ENCODE data around the gene TMEM170A.

TMEM170A gene

GRCh38 chr16:75476817-75477216 lies 12.3 kb upstream of the TMEM170A start:
- Histone ChIP-seq H2AFZ (ENCODE audit: low read depth, low read length) (no peak overlapping the region; the same call in 1 of the 2 replicates), H3K79me2 (ENCODE audit: insufficient read depth, low read length) (no peaks in the 10 kb centered on the region), H4K20me1 (ENCODE audit: insufficient read depth, low read length) (no peaks in the 10 kb centered on the region), H3K9me3 (ENCODE audit: insufficient read depth, low read length, severe bottlenecking) (no peaks in the 10 kb centered on the region), H3K9ac (ENCODE audit: low read depth, low read length) (no peak overlapping the region), H3K4me2 (ENCODE audit: insufficient read depth, low read length) (no peak overlapping the region), H3K4me1 (ENCODE audit: insufficient read depth, low read length) (no peaks in the 10 kb centered on the region), H3K36me3 (ENCODE audit: insufficient read depth, low read length) (no peaks in the 10 kb centered on the region), H3K27me3 (ENCODE audit: insufficient read depth, low read length, poor library complexity) (no peaks in the 10 kb centered on the region), H3K4me3 (ENCODE audit: low read depth in 1 of 2, low read length in 2 of 2) (no peak overlapping the region), H3K27ac (ENCODE audit: low read length) (no peak overlapping the region)
- ATAC-seq (ENCODE audit: insufficient read depth, low read depth) (no peak), DNase-seq (no peak)
- TF ChIP-seq CTCF (IDR thresholded peaks at IDR 0.05; ENCODE audit: borderline replicate concordance, extremely low read depth, low read length, poor library complexity, severe bottlenecking) (no peak), EZH2 (IDR thresholded peaks at IDR 0.05; ENCODE audit: borderline replicate concordance, low read depth, low read length, severe bottlenecking) (no peak)

- Histone ChIP-seq H3K79me2 (ENCODE audit: insufficient read depth, low read length) (no peaks in the 10 kb centered on the region), H3K27ac (ENCODE audit: low read length) (no peak overlapping the region), H3K4me3 (ENCODE audit: low read depth in 1 of 2, low read length in 2 of 2) (no peak overlapping the region), H3K9me3 (ENCODE audit: insufficient read depth, low read length, severe bottlenecking) (no peaks in the 10 kb centered on the region), H3K36me3 (ENCODE audit: insufficient read depth, low read length) (no peaks in the 10 kb centered on the region), H3K9ac (ENCODE audit: low read depth, low read length) (no peak overlapping the region), H2AFZ (ENCODE audit: low read depth, low read length) (no peak overlapping the region), H4K20me1 (ENCODE audit: insufficient read depth, low read length) (no peaks in the 10 kb centered on the region), H3K4me2 (ENCODE audit: insufficient read depth, low read length) (no peak overlapping the region), H3K27me3 (ENCODE audit: insufficient read depth, low read length, poor library complexity) (no peaks in the 10 kb centered on the region), H3K4me1 (ENCODE audit: insufficient read depth, low read length) (no peaks in the 10 kb centered on the region)
- DNase-seq (no peak), ATAC-seq (ENCODE audit: insufficient read depth, low read depth) (no peak)
- TF ChIP-seq CTCF (IDR thresholded peaks at IDR 0.05; ENCODE audit: borderline replicate concordance, extremely low read depth, low read length, poor library complexity, severe bottlenecking) = no peak
- no peak for TF ChIP-seq EZH2 (IDR thresholded peaks at IDR 0.05; ENCODE audit: borderline replicate concordance, low read depth, low read length, severe bottlenecking)
These were observed 10.9 kb upstream of the TMEM170A start for GRCh38 chr16:75475420-75475847.

- Histone ChIP-seq H3K4me3 (ENCODE audit: low read depth in 1 of 2, low read length in 2 of 2) (no peak overlapping the region), H3K4me1 (ENCODE audit: insufficient read depth, low read length) (no peaks in the 10 kb centered on the region), H3K36me3 (ENCODE audit: insufficient read depth, low read length) (no peaks in the 10 kb centered on the region), H4K20me1 (ENCODE audit: insufficient read depth, low read length) (no peaks in the 10 kb centered on the region), H3K4me2 (ENCODE audit: insufficient read depth, low read length) (no peak overlapping the region), H3K27ac (ENCODE audit: low read length) (no peak overlapping the region), H3K79me2 (ENCODE audit: insufficient read depth, low read length) (no peaks in the 10 kb centered on the region), H2AFZ (ENCODE audit: low read depth, low read length) (no peak overlapping the region), H3K9me3 (ENCODE audit: insufficient read depth, low read length, severe bottlenecking) (no peaks in the 10 kb centered on the region), H3K9ac (ENCODE audit: low read depth, low read length) (no peak overlapping the region), H3K27me3 (ENCODE audit: insufficient read depth, low read length, poor library complexity) (no peaks in the 10 kb centered on the region)
- DNase-seq = no peak
- no peak for ATAC-seq (ENCODE audit: insufficient read depth, low read depth)
- TF ChIP-seq CTCF (IDR thresholded peaks at IDR 0.05; ENCODE audit: borderline replicate concordance, extremely low read depth, low read length, poor library complexity, severe bottlenecking) = no peak
- no peak for TF ChIP-seq EZH2 (IDR thresholded peaks at IDR 0.05; ENCODE audit: borderline replicate concordance, low read depth, low read length, severe bottlenecking)
These were observed 8.7 kb upstream of the TMEM170A start for GRCh38 chr16:75472908-75473877.
